Muscle layer of colon (tissue), 2 donors: ENCODE data around the gene SERPINA1.
"Not testable (repeated sequence)": the region's sequence is repeated elsewhere in the genome, so short reads cannot be mapped to it uniquely, and the experiment has no call there.

ENCODE experiments used
- H3K27ac ChIP-seq: one replicate; pipeline ENCODE4 v1.7.0; 2013; ENCODE audit warnings: low read depth, mild to moderate bottlenecking, low read length, moderate library complexity
- H3K27me3 ChIP-seq, 2 donors: one replicate each; pipeline ENCODE4 v1.7.0; 2013; ENCODE audit warnings: low read length in 2 of 2, mild to moderate bottlenecking in 2 of 2; ENCODE audit not compliant: insufficient read depth in 2 of 2, control insufficient read depth in 1 of 2
- H3K36me3 ChIP-seq: one replicate; pipeline ENCODE4 v1.7.0; 2013; ENCODE audit warnings: mild to moderate bottlenecking, low read length; ENCODE audit not compliant: insufficient read depth
- H3K4me1 ChIP-seq: one replicate; pipeline ENCODE4 v1.7.0; 2013; ENCODE audit warnings: mild to moderate bottlenecking, low read length; ENCODE audit not compliant: insufficient read depth
- H3K4me3 ChIP-seq, 2 donors: one replicate each; pipeline ENCODE4 v1.7.0; 2013; ENCODE audit warnings: low read length in 2 of 2, low read depth in 1 of 2, mild to moderate bottlenecking in 1 of 2, moderate library complexity in 1 of 2
- H3K9ac ChIP-seq: one replicate; pipeline ENCODE4 v1.7.0; 2013; ENCODE audit warnings: low read length
- H3K9me3 ChIP-seq: one replicate; pipeline ENCODE4 v1.7.0; 2013; ENCODE audit warnings: mild to moderate bottlenecking, low read length
- donor health status: abdominal sarcoma.
- donor health status: Adenocarcinoma of cecum.

SERPINA1 gene

DNA sequence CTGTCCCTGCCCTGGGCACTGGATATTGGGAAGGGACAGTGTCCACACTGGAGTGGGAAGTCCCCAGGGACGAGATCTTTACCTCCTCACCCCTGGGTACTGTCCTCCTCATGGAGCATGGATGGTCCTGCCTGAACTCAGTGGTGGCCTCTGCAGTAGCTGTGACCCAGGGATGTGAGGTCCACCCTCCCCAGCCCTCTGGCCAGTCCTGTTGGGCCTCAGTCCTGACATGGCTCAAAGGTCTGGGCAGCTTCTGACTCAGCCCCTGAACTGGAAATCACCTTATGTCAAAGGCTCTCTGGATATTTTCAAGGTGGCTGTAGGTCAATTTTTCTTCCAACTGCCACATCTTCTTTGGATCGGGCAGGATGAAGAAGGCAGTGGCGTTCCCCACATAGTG is 24.4 kb downstream of the SERPINA1 start:
- Histone ChIP-seq H3K4me3 (no peak overlapping the region), H3K9me3 (no peaks in the 10 kb centered on the region), H3K27ac (no peak overlapping the region), H3K4me1 (no peaks in the 10 kb centered on the region), H3K27me3 (no peaks in the 10 kb centered on the region), H3K9ac (no peak overlapping the region), H3K36me3 (no peaks in the 10 kb centered on the region)

DNA sequence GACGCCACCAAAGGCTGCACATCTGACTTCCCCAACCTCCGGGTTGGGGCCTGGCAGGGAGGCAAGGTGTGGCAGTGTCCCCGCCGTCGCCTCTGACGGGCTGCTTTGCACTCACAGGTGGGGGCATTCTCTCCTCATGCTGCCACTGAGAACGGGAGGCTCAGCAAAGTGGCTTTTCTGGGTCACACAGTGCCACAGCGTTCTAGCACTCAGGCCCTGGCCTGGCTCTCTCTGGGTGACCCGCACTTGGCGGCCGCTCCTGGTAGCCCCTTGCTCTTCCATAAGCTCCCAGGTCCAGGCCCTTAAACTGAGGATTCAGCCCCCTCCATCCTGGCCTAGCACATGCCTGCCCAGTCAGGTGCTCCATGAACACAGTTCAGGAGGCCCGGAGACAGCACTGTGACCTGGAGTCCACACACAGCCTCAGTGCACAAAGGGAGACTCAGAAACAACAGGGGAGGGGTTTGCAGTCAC is 25.2 kb downstream of the SERPINA1 start:
- Histone ChIP-seq H3K27me3 (no peaks in the 10 kb centered on the region), H3K9me3 (no peaks in the 10 kb centered on the region), H3K27ac (no peak overlapping the region)

DNA sequence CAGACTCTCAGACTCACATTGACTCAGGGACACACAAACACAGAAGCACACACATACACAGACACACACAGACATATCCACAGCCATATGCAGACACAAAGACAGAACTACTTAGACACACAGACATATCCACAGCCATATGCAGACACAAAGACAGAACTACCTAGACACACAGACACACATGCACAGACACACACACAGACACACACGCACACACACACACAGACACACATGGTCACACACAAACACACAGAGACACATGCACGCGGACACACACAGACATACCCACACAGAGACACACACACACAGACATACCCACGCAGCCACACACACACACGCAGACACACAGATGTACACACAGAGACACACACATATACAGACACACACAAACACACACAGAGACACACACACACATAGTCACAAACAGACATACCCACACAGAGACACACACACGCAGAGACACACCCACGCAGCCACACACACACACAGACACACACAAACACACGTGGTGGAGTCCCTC is 25.7 kb downstream of the SERPINA1 start:
- H3K4me3 ChIP-seq: no peak overlapping the region
- H3K27me3 ChIP-seq: no peaks in the 10 kb centered on the region
- H3K27ac ChIP-seq: no peak overlapping the region
- no peak overlapping the region for H3K9ac ChIP-seq
- no peaks in the 10 kb centered on the region for H3K4me1 ChIP-seq
- no peaks in the 10 kb centered on the region for H3K36me3 ChIP-seq
- no peaks in the 10 kb centered on the region for H3K9me3 ChIP-seq

More for the DNA sequence above, 25.2 kb downstream of the SERPINA1 start:
- Histone ChIP-seq H3K36me3 (no peaks in the 10 kb centered on the region), H3K4me3 (no peak overlapping the region), H3K9ac (no peak overlapping the region), H3K4me1 (no peaks in the 10 kb centered on the region)

DNA sequence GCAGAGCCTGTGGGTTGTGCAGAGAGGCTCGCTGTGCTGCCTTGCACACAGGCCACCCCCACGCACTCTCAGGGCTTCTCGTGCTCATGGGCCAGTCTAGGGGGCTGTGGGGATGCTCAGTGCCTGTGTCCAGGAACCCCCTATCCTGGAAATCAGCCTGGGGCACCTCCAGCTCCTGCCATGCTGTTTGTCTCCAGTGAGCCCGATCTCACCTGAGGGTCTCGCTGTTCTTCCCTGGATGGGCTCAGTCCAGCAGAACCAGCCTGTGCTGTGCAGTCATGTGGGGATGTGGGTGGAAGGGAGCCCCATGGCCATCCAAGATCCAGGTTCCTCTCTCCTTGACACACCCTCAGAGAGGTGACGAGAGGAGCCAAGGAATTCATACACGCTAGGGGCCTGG is 26.7 kb downstream of the SERPINA1 start:
- Histone ChIP-seq H3K27me3 (no peaks in the 10 kb centered on the region), H3K27ac (no peak overlapping the region), H3K4me3 (no peak overlapping the region), H3K9ac (no peak overlapping the region), H3K4me1 (no peaks in the 10 kb centered on the region), H3K9me3 (no peaks in the 10 kb centered on the region), H3K36me3 (no peaks in the 10 kb centered on the region)

DNA sequence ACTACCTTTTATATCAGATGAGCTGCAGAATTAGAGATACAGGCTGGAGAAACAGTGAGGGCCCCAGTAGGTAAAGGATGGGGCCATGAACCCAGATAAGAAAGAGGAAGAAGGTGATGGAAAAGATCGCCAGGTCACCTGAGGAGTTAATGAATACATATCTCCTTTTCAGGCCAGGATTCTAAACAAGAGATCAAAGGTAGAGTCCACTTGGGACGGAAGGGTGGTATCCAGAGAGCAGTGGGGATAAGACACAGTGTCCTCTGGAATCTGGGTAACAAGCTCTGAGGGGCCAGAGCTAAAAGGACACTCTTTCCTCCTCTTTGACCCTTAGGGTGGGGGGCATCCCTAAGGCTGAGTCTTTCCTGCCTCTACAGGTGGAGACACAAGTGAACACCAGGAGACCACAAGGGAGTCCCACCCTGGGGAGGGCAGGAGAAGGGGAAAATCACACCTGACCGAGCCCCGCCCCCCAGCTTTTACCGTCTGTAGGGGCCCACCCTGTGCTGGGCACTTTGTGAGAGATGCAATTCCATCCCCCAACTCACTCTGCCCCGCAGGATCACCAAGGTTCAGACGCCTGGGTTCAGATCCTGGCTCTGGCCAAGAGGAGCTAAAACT is 27.3 kb downstream of the SERPINA1 start:
- H3K9me3 ChIP-seq: no peaks in the 10 kb centered on the region
- no peaks in the 10 kb centered on the region for H3K27me3 ChIP-seq
- H3K4me3 ChIP-seq: no peak overlapping the region
- H3K4me1 ChIP-seq: no peaks in the 10 kb centered on the region
- no peak overlapping the region for H3K9ac ChIP-seq
- H3K27ac ChIP-seq: no peak overlapping the region
- no peaks in the 10 kb centered on the region for H3K36me3 ChIP-seq

DNA sequence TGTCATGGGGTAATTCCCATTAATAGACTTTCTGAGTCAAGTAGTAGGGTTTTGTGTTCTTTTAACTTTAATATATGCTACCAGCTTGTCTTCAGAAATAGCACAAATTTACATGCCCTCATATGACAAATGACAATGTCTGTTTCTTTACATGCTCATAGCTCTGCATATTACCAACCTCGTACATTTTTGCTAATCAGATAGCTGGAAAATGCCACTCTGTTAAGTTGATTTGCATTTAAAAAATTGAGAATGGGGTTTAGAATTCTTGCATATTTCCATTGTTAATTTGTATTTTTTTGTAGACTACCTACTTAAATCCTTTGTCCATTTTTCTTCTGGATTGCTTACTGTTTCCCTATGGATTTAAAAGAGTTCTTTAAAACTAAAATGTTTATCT is 31.2 kb downstream of the SERPINA1 start:
- Histone ChIP-seq H3K4me1 (no peaks in the 10 kb centered on the region), H3K9ac (no peak overlapping the region), H3K27me3 (no peaks in the 10 kb centered on the region), H3K27ac (no peak overlapping the region), H3K36me3 (no peaks in the 10 kb centered on the region), H3K4me3 (no peak overlapping the region), H3K9me3 (no peaks in the 10 kb centered on the region)

DNA sequence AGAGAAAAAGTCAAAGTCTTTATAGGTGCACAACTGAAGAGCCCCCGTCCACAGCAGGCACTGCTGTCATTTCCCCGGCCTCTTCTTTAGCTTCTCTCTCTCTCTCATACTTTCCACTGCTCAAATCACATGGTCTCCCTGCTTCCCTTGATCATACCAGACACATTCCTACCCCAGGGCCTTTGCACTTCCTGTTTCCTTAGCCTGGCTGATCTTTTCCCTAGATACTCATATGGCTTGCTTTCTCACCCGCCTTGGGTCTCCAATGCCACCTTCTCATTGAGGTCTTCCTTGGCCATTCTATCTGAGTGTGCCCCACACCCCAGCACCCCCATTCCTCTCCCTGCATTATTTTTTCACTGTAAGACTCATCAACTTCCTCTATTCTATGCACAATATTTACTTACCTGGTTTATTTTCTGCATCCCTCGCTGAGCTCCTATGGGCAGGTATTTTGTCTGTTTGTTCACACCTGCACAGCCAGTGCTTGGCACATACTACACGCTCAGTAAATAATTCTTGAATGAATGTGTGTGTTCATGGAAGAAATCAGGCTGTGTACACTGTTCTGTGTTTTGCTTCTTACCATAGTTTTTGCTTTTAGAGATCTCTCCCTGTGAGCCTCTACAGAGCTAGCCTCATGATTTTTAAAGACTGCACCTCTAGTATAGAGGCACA is 31.9 kb downstream of the SERPINA1 start:
- no peaks in the 10 kb centered on the region for H3K4me1 ChIP-seq
- H3K4me3 ChIP-seq: no peak overlapping the region
- H3K27ac ChIP-seq: no peak overlapping the region
- no peaks in the 10 kb centered on the region for H3K36me3 ChIP-seq
- H3K9me3 ChIP-seq: no peaks in the 10 kb centered on the region
- H3K27me3 ChIP-seq: no peaks in the 10 kb centered on the region
- no peak overlapping the region for H3K9ac ChIP-seq

DNA sequence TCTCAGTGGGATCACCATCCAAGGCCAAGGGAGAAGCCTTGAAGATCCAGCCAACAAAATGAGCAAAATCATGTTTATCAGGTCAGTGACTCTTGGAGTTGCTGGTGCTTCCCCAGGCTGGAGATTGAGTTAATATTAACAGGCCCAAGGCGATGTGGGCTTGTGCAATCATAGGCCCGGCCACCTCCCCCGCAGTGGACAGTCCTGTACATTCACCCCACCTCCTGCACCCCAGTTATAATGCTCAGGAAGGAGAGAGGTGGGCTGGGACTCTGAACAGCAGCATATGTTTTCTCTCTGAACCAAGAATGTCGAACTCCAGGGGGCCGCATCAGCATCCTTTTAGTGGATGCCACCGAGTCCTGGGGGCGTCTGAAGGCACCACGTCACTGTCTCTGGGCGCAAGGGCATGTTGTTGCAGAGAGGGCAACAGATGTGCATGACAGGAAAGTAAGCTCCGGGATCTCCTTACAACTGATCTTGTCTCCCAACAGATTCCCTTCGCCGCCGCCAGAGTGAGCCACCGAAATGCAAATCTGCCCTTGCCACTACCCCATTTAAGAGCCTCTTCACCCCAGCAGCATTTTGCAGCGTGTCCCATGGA is 33.1 kb downstream of the SERPINA1 start:
- H3K27ac ChIP-seq: no peak overlapping the region
- H3K4me1 ChIP-seq: no peaks in the 10 kb centered on the region

DNA sequence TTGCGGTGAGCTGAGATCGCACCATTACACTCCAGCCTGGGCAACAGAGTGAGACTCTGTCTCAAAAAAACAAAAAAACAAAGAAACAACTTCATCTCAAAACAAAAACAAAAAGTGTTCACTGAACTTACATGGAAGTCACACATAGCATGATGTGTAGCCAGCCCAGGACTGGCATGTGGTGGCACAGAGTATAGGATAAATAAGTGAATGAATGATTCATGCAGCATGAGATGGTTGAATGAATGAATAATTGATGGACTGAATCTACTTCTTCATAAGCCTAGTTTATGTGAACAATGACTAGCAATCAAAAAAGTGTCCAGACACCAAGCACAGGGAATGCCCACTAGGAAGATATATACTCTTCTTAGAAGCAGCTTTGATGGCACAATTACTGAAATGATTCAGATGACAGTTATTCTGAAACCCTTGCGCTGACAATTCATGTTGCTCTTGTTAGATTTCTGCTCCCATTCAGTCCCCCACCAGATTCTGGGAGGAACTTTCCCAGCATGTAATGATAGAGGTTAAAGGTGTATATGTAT is 33.7 kb downstream of the SERPINA1 start:
- no peaks in the 10 kb centered on the region for H3K9me3 ChIP-seq
- no peak overlapping the region for H3K27ac ChIP-seq
- no peaks in the 10 kb centered on the region for H3K27me3 ChIP-seq
- H3K4me1 ChIP-seq: no peaks in the 10 kb centered on the region
- H3K4me3 ChIP-seq: no peak overlapping the region
- H3K9ac ChIP-seq: no peak overlapping the region
- no peaks in the 10 kb centered on the region for H3K36me3 ChIP-seq

More for the DNA sequence above, 33.1 kb downstream of the SERPINA1 start:
- Histone ChIP-seq H3K9ac (no peak overlapping the region), H3K9me3 (no peaks in the 10 kb centered on the region), H3K36me3 (no peaks in the 10 kb centered on the region), H3K27me3 (no peaks in the 10 kb centered on the region), H3K4me3 (no peak overlapping the region)

DNA sequence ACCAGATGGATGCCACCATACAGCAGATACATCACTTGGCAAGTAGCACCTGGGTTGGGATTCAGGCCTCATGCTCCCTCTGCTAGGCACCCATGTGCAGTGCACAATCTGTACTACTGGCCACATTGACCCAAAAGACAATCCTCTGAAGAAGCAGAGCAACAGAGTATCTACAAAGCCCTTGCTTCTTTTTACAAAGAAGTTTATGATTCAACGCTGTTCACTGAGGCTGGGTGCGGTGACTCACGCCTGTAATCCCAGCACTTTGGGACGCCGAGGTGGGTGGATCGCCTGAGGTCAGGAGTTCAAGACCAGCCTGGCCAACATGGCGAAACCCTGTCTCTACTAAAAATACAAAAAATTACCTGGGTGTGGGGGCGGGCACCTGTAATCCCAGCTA is 34.2 kb downstream of the SERPINA1 start:
- H3K36me3 ChIP-seq, H3K27me3 ChIP-seq, H3K9ac ChIP-seq, H3K4me1 ChIP-seq, H3K9me3 ChIP-seq, H3K4me3 ChIP-seq, H3K27ac ChIP-seq: not testable (repeated sequence)

DNA sequence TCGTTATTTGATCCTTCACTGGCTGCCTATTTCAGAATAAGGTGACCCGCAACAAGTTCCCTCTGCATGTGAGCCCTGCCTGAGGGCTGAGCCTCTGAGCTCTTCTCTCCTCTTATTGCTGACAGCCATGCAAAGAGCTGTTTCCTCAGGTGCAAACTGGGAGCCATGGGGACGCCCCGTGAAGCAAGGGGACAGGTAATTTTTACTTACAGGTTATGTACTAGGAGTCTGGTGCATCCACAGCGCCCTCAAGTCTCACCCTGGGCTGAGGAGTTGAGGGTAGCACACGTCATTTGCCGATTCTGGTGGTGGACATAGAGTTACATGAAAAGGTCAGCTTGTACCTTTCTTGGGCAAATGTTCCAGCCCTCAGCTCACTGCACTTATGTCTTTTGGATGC is 39.1 kb downstream of the SERPINA1 start:
- Histone ChIP-seq H3K27me3 (no peaks in the 10 kb centered on the region), H3K9ac (no peak overlapping the region), H3K27ac (no peak overlapping the region), H3K4me3 (no peak overlapping the region), H3K9me3 (no peaks in the 10 kb centered on the region), H3K4me1 (no peaks in the 10 kb centered on the region), H3K36me3 (no peaks in the 10 kb centered on the region)
